Trophoblast cell (in vitro differentiated cells and primary cell): ENCODE results near the gene PCDHB7.
"Not testable (repeated sequence)": the region's sequence is repeated elsewhere in the genome, so short reads cannot be mapped to it uniquely, and the experiment has no call there.

Experiments
- DNase-seq, 2 donors: peaks; one replicate each; pipeline ENCODE4 v3.0.0-alpha.2; 2016
- H2AFZ ChIP-seq: 2 replicates; pipeline ENCODE4 v1.6.1; 2013; ENCODE audit warnings: low read length, moderate library complexity, mild to moderate bottlenecking; ENCODE audit not compliant: insufficient read depth, poor library complexity
- H2AK5ac ChIP-seq: 2 replicates; pipeline ENCODE4 v1.6.1; 2013; ENCODE audit warnings: mild to moderate bottlenecking, low read length
- H2BK120ac ChIP-seq: 2 replicates; pipeline ENCODE4 v1.6.1; 2013; ENCODE audit warnings: low read length, mild to moderate bottlenecking, moderate library complexity; ENCODE audit not compliant: insufficient read depth, poor library complexity
- H2BK12ac ChIP-seq: 2 replicates; pipeline ENCODE4 v1.6.1; 2013; ENCODE audit warnings: mild to moderate bottlenecking, low read length, moderate library complexity
- H2BK5ac ChIP-seq: 2 replicates; pipeline ENCODE4 v1.6.1; 2013; ENCODE audit warnings: low read length, low read depth, moderate library complexity, mild to moderate bottlenecking; ENCODE audit not compliant: poor library complexity
- H3K14ac ChIP-seq: 2 replicates; pipeline ENCODE4 v1.6.1; 2013; ENCODE audit warnings: mild to moderate bottlenecking, low read length
- H3K18ac ChIP-seq: 2 replicates; pipeline ENCODE4 v1.6.1; 2013; ENCODE audit warnings: mild to moderate bottlenecking, low read length
- H3K23ac ChIP-seq: 2 replicates; pipeline ENCODE4 v1.6.1; 2013; ENCODE audit warnings: low read length
- H3K27ac ChIP-seq: 2 replicates; pipeline ENCODE4 v1.5.1; 2013; ENCODE audit warnings: low read depth, mild to moderate bottlenecking, inconsistent platforms, low read length, moderate library complexity
- H3K27me3 ChIP-seq: 2 replicates; pipeline ENCODE4 v1.6.1; 2013; ENCODE audit warnings: inconsistent platforms, mild to moderate bottlenecking, low read length, moderate library complexity; ENCODE audit not compliant: insufficient read depth
- H3K36me3 ChIP-seq, 2 experiments: 1 replicate in 1 of 2; 2 replicates in 1 of 2; pipeline ENCODE4 v1.6.1; 2013; ENCODE audit warnings: low read length in 2 of 2, mild to moderate bottlenecking in 2 of 2, moderate library complexity in 1 of 2; ENCODE audit not compliant: insufficient read depth in 2 of 2, control insufficient read depth in 1 of 2
- H3K4ac ChIP-seq: 2 replicates; pipeline ENCODE4 v1.6.1; 2013; ENCODE audit warnings: low read depth, mild to moderate bottlenecking, low read length, moderate library complexity
- H3K4me1 ChIP-seq, 2 experiments: 1 replicate in 1 of 2; 2 replicates in 1 of 2; pipeline ENCODE4 v1.6.1; 2013; ENCODE audit warnings: low read length in 2 of 2, mild to moderate bottlenecking in 2 of 2, moderate library complexity in 1 of 2; ENCODE audit not compliant: insufficient read depth in 2 of 2, control insufficient read depth in 1 of 2
- H3K4me2 ChIP-seq: 2 replicates; pipeline ENCODE4 v1.6.1; 2013; ENCODE audit warnings: inconsistent platforms, mild to moderate bottlenecking, low read length, moderate library complexity
- H3K4me3 ChIP-seq: 2 replicates; pipeline ENCODE4 v1.5.1; 2013; ENCODE audit warnings: mild to moderate bottlenecking, low read depth, low read length, inconsistent platforms
- H3K79me1 ChIP-seq: one replicate; pipeline ENCODE4 v1.6.1; 2013; ENCODE audit warnings: low read length
- H3K79me2 ChIP-seq: 2 replicates; pipeline ENCODE4 v1.6.1; 2013; ENCODE audit warnings: low read length, mild to moderate bottlenecking; ENCODE audit not compliant: control insufficient read depth, insufficient read depth, poor library complexity
- H3K9ac ChIP-seq: 2 replicates; pipeline ENCODE4 v1.6.1; 2013; ENCODE audit warnings: mild to moderate bottlenecking, low read length
- H3K9me3 ChIP-seq: 2 replicates; pipeline ENCODE4 v1.6.1; 2013; ENCODE audit warnings: low read depth, mild to moderate bottlenecking, control low read depth, inconsistent platforms, low read length; ENCODE audit not compliant: insufficient read depth
- H4K12ac ChIP-seq: 2 replicates; pipeline ENCODE4 v1.6.1; 2013; ENCODE audit warnings: low read depth, mild to moderate bottlenecking, low read length, moderate library complexity
- H4K8ac ChIP-seq: 2 replicates; pipeline ENCODE4 v1.6.1; 2013; ENCODE audit warnings: low read depth, mild to moderate bottlenecking, low read length, moderate library complexity
- H4K91ac ChIP-seq: one replicate; pipeline ENCODE4 v1.6.1; 2013; ENCODE audit warnings: low read depth, mild to moderate bottlenecking, low read length, moderate library complexity
- WGBS: extraction: QIAGEN DNeasy Blood & Tissue Kit; methylation state at CpG from one replicate; pipeline ENCODE4 v1.1.7; 2013; ENCODE audit warnings: missing lambda C conversion rate; ENCODE audit not compliant: insufficient read length, insufficient coverage; ENCODE audit errors: extremely low coverage; 5-methylcytosine and 5-hydroxymethylcytosine counted together

PCDHB7 gene

DNA sequence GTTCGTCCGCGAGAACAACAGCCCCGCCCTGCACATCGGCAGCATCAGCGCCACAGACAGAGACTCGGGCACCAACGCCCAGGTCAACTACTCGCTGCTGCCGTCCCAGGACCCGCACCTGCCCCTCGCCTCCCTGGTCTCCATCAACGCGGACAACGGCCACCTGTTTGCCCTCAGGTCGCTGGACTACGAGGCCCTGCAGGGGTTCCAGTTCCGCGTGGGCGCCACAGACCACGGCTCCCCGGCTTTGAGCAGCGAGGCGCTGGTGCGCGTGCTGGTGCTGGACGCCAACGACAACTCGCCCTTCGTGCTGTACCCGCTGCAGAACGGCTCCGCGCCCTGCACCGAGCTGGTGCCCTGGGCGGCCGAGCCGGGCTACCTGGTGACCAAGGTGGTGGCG, 37.8 kb downstream of the PCDHB7 start:
- H3K79me2 ChIP-seq, H3K14ac ChIP-seq, H3K18ac ChIP-seq, H3K27me3 ChIP-seq, H3K27ac ChIP-seq, H2AFZ ChIP-seq, H3K4me3 ChIP-seq, H3K4me1 ChIP-seq, H3K4ac ChIP-seq, H4K91ac ChIP-seq, DNase-seq, H3K9me3 ChIP-seq, H3K36me3 ChIP-seq, H4K12ac ChIP-seq, H3K9ac ChIP-seq, H2BK12ac ChIP-seq, H2BK120ac ChIP-seq, H2AK5ac ChIP-seq, H3K23ac ChIP-seq, H3K79me1 ChIP-seq, H3K4me2 ChIP-seq, H4K8ac ChIP-seq, H2BK5ac ChIP-seq: not testable (repeated sequence)
- no CpG with 5 or more reads among the region's 39 CpGs for WGBS

GRCh38 chr5:141210849-141211248, 38.4 kb downstream of the PCDHB7 start:
- not testable (repeated sequence) for H3K18ac ChIP-seq, H2AK5ac ChIP-seq, H2BK12ac ChIP-seq, H4K91ac ChIP-seq, H3K27ac ChIP-seq, DNase-seq, H2BK120ac ChIP-seq, H3K23ac ChIP-seq, H2BK5ac ChIP-seq, H3K36me3 ChIP-seq, H4K12ac ChIP-seq, H3K27me3 ChIP-seq, H3K4me1 ChIP-seq, H3K79me2 ChIP-seq, H3K14ac ChIP-seq, H4K8ac ChIP-seq, H3K4ac ChIP-seq, H3K4me3 ChIP-seq, H3K9ac ChIP-seq, H3K79me1 ChIP-seq, H2AFZ ChIP-seq, H3K9me3 ChIP-seq, H3K4me2 ChIP-seq
- WGBS = no CpG with 5 or more reads among the region's 27 CpGs

DNA sequence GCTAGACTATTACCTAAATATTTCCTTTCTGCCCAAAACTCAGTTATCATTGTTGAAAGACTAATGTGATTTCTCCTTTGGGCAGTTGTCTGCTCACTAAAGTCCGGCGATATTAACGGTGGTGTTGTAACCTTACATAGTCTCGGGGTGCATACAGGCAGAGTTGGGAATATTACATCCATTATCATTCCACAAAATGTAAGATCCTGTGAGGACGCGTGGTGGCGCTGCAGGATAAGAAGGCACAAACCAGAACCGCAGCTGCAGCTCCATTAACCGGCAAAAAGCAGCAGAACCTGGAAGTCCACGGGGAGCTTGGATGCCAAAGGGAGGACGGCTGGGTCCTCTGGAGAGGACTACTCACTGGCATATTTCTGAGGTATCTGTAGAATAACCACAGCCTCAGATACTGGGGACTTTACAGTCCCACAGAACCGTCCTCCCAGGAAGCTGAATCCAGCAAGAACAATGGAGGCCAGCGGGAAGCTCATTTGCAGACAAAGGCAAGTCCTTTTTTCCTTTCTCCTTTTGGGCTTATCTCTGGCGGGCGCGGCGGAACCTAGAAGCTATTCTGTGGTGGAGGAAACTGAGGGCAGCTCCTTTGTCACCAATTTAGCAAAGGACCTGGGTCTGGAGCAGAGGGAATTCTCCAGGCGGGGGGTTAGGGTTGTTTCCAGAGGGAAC, 41.4 kb downstream of the PCDHB7 start, which contains the start of gene PCDHB13:
Gene PCDHB13 (plus strand): TSS at position 264 of the 684 bp plus-strand sequence. CDS start 205 bp downstream, at position 469.
- not testable (repeated sequence) for H3K9ac ChIP-seq, H4K8ac ChIP-seq, H3K4me3 ChIP-seq, H3K79me2 ChIP-seq, H2AK5ac ChIP-seq, H3K14ac ChIP-seq, DNase-seq, H3K27ac ChIP-seq, H4K91ac ChIP-seq, H3K4me1 ChIP-seq, H3K36me3 ChIP-seq, H3K9me3 ChIP-seq, H2BK12ac ChIP-seq, H2BK120ac ChIP-seq, H3K27me3 ChIP-seq, H3K4ac ChIP-seq, H4K12ac ChIP-seq, H3K79me1 ChIP-seq, H3K23ac ChIP-seq, H3K18ac ChIP-seq, H3K4me2 ChIP-seq, H2AFZ ChIP-seq, H2BK5ac ChIP-seq
- WGBS = no CpG with 5 or more reads among the region's 18 CpGs

- H2AFZ ChIP-seq, H4K12ac ChIP-seq, H4K8ac ChIP-seq, H3K9me3 ChIP-seq, H3K9ac ChIP-seq, H3K79me2 ChIP-seq, H2BK120ac ChIP-seq, H2BK12ac ChIP-seq, H3K4me3 ChIP-seq, H3K36me3 ChIP-seq, H3K4ac ChIP-seq, H3K14ac ChIP-seq, H4K91ac ChIP-seq, H3K4me2 ChIP-seq, H3K27me3 ChIP-seq, H3K4me1 ChIP-seq, H3K79me1 ChIP-seq, DNase-seq, H2AK5ac ChIP-seq, H3K23ac ChIP-seq, H3K27ac ChIP-seq, H2BK5ac ChIP-seq, H3K18ac ChIP-seq: not testable (repeated sequence)
- no CpG with 5 or more reads among the region's 12 CpGs for WGBS
Observed at GRCh38 chr5:141214583-141214982, 42.1 kb downstream of the PCDHB7 start.
